Measurements from ENCODE around the gene JAKMIP2.

JAKMIP2 gene

GRCh38 chr5:147690595-147690994 is 91.9 kb downstream of the JAKMIP2 start:
- DNase-seq (ENCODE audit: low read depth in 1 of 2, low spot score in 1 of 2) = no peak
- Histone ChIP-seq H3K27me3 (ENCODE audit: insufficient read depth, poor library complexity, severe bottlenecking) (no peaks in the 10 kb centered on the region), H3K4me3 (replicated peaks; ENCODE audit: insufficient read depth, low read length) (no peak overlapping the region), H3K27ac (replicated peaks) (no peak overlapping the region)
- no peak for TF ChIP-seq CTCF (IDR thresholded peaks at IDR 0.05; ENCODE audit: insufficient read depth, low read length)
- no peak for TF ChIP-seq POLR2AphosphoS5 (IDR thresholded peaks at IDR 0.05; ENCODE audit: low read depth)
- TF ChIP-seq REST (IDR thresholded peaks at IDR 0.05; ENCODE audit: insufficient replicate concordance, low read depth) = no peak
- TF ChIP-seq SPI1 (IDR thresholded peaks at IDR 0.05; ENCODE audit: borderline replicate concordance, low read depth) = no peak
- no peak for TF ChIP-seq GABPA (IDR thresholded peaks at IDR 0.05; ENCODE audit: low read depth)

DNA sequence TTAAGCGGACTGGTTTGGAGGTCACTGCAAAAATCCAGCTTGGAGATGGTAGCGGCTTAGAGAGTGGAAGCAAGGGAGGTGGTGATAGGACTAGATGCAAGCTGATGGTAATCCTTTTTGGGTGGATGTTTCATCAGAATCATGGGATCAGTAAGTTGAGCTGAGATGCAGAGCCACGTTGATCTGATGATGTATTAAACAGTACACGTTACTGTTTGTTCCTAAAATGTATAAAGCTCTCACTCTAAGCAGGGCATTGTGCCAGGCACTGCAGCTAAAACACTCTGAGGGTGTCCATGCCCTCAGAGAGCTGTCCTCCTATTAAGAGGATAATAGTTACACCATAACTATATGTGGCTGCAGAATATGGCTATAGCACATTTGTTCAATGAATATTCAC is 93.1 kb downstream of the JAKMIP2 start:
- H3K27ac ChIP-seq (replicated peaks) = no peak overlapping the region
- no peak for DNase-seq (ENCODE audit: low read depth in 1 of 2, low spot score in 1 of 2)
- TF ChIP-seq SPI1 (IDR thresholded peaks at IDR 0.05; ENCODE audit: borderline replicate concordance, low read depth) (no peak), POLR2AphosphoS5 (IDR thresholded peaks at IDR 0.05; ENCODE audit: low read depth) (no peak), CTCF (IDR thresholded peaks at IDR 0.05; ENCODE audit: insufficient read depth, low read length) (no peak), REST (IDR thresholded peaks at IDR 0.05; ENCODE audit: insufficient replicate concordance, low read depth) (no peak), GABPA (IDR thresholded peaks at IDR 0.05; ENCODE audit: low read depth) (no peak)
- no peak overlapping the region for H3K4me3 ChIP-seq (replicated peaks; ENCODE audit: insufficient read depth, low read length)
- H3K27me3 ChIP-seq (ENCODE audit: insufficient read depth, poor library complexity, severe bottlenecking) = no peaks in the 10 kb centered on the region

GRCh38 chr5:147688656-147689356 is 93.7 kb downstream of the JAKMIP2 start:
- TF ChIP-seq SPI1 (IDR thresholded peaks at IDR 0.05; ENCODE audit: borderline replicate concordance, low read depth) (no peak), REST (IDR thresholded peaks at IDR 0.05; ENCODE audit: insufficient replicate concordance, low read depth) (no peak), POLR2AphosphoS5 (IDR thresholded peaks at IDR 0.05; ENCODE audit: low read depth) (no peak), GABPA (IDR thresholded peaks at IDR 0.05; ENCODE audit: low read depth) (no peak), CTCF (IDR thresholded peaks at IDR 0.05; ENCODE audit: insufficient read depth, low read length) (no peak)
- H3K27me3 ChIP-seq (ENCODE audit: insufficient read depth, poor library complexity, severe bottlenecking) = no peaks in the 10 kb centered on the region
- no peak for DNase-seq (ENCODE audit: low read depth in 1 of 2, low spot score in 1 of 2)
- H3K27ac ChIP-seq (replicated peaks) = no peak overlapping the region
- no peak overlapping the region for H3K4me3 ChIP-seq (replicated peaks; ENCODE audit: insufficient read depth, low read length)

Data from HL-60 (cell line).